ENCODE results near the gene RASGRP2. TPM values are rescaled to one million over a fixed set of nuclear protein-coding genes. Genes with fewer than 3 reads are reported as not detected.

RASGRP2 gene
- total RNA-seq, 2 donors from 2014 or later: 0.86 to 1.9 TPM

- no peaks in the 10 kb centered on the region for H3K27me3 Mint-ChIP-seq (ENCODE audit: insufficient read depth)
- no peaks in the 10 kb centered on the region for H3K9me3 ChIP-seq (ENCODE audit: control insufficient read depth, low read length)
- H3K9ac ChIP-seq (ENCODE audit: extremely low read depth, low read length, poor library complexity, severe bottlenecking): no peak overlapping the region
Measured at GRCh38 chr11:64754919-64755662, 11.1 kb upstream of the RASGRP2 start.

GRCh38 chr11:64754124-64754918 is 10.4 kb upstream of the RASGRP2 start:
- no peak overlapping the region for H3K4me3 Mint-ChIP-seq
- H3K27ac Mint-ChIP-seq: no peak overlapping the region
- TF ChIP-seq CTCF (conservative IDR thresholded peaks at IDR 0.05): no peak

More at GRCh38 chr11:64754919-64755662, 11.1 kb upstream of the RASGRP2 start:
- H3K27ac Mint-ChIP-seq: no peak overlapping the region
- H3K9me3 Mint-ChIP-seq: no peaks in the 10 kb centered on the region
- H3K4me1 ChIP-seq (ENCODE audit: control insufficient read depth, insufficient read depth, low read length): peaks cover 2% of the 10 kb centered on the region
- H3K4me1 Mint-ChIP-seq: peaks cover 8% of the 10 kb centered on the region
- H3K27ac ChIP-seq (ENCODE audit: low read depth, low read length): no peak overlapping the region
- no peak overlapping the region for H3K4me3 ChIP-seq (ENCODE audit: low read length)
- 92 to 93% methylated on average over 21 of the region's 21 CpGs for WGBS, 2 experiments (ENCODE audit: insufficient coverage in 1 of 2, insufficient read length in 1 of 2)
- DNase-seq: no peak
- TF ChIP-seq CTCF (conservative IDR thresholded peaks at IDR 0.05): no peak
- H3K36me3 ChIP-seq (ENCODE audit: control insufficient read depth, insufficient read depth, low read length): no peaks in the 10 kb centered on the region
- no peaks in the 10 kb centered on the region for H3K27me3 ChIP-seq (ENCODE audit: control insufficient read depth, insufficient read depth, low read length, poor library complexity, severe bottlenecking)
- H3K4me3 Mint-ChIP-seq: no peak overlapping the region
- H3K36me3 Mint-ChIP-seq (ENCODE audit: low read depth): no peaks in the 10 kb centered on the region

GRCh38 chr11:64753380-64754123 is 9.6 kb upstream of the RASGRP2 start:
- DNase-seq: peak; percentile 72
- no peaks in the 10 kb centered on the region for H3K4me1 Mint-ChIP-seq
- Histone ChIP-seq H3K4me1 (ENCODE audit: control insufficient read depth, insufficient read depth, low read length) (no peaks in the 10 kb centered on the region), H3K9me3 (ENCODE audit: control insufficient read depth, low read length) (no peaks in the 10 kb centered on the region), H3K27me3 (ENCODE audit: control insufficient read depth, insufficient read depth, low read length, poor library complexity, severe bottlenecking) (no peaks in the 10 kb centered on the region), H3K9ac (ENCODE audit: extremely low read depth, low read length, poor library complexity, severe bottlenecking) (no peak overlapping the region), H3K27ac (ENCODE audit: low read depth, low read length) (no peak overlapping the region), H3K36me3 (ENCODE audit: control insufficient read depth, insufficient read depth, low read length) (no peaks in the 10 kb centered on the region), H3K4me3 (ENCODE audit: low read length) (no peak overlapping the region)
- WGBS, 2 experiments (ENCODE audit: insufficient coverage in 1 of 2, insufficient read length in 1 of 2): 95 to 98% methylated on average over 28 to 41 of the region's 43 CpGs
- H3K27me3 Mint-ChIP-seq (ENCODE audit: insufficient read depth): no peaks in the 10 kb centered on the region
- no peak overlapping the region for H3K4me3 Mint-ChIP-seq
- no peaks in the 10 kb centered on the region for H3K36me3 Mint-ChIP-seq (ENCODE audit: low read depth)
- no peak overlapping the region for H3K27ac Mint-ChIP-seq
- TF ChIP-seq CTCF (conservative IDR thresholded peaks at IDR 0.05): no peak
- no peaks in the 10 kb centered on the region for H3K9me3 Mint-ChIP-seq

More at GRCh38 chr11:64754124-64754918, 10.4 kb upstream of the RASGRP2 start:
- Histone ChIP-seq H3K27me3 (ENCODE audit: control insufficient read depth, insufficient read depth, low read length, poor library complexity, severe bottlenecking) (no peaks in the 10 kb centered on the region), H3K9me3 (ENCODE audit: control insufficient read depth, low read length) (no peaks in the 10 kb centered on the region), H3K36me3 (ENCODE audit: control insufficient read depth, insufficient read depth, low read length) (no peaks in the 10 kb centered on the region), H3K27ac (ENCODE audit: low read depth, low read length) (no peak overlapping the region), H3K9ac (ENCODE audit: extremely low read depth, low read length, poor library complexity, severe bottlenecking) (no peak overlapping the region), H3K4me1 (ENCODE audit: control insufficient read depth, insufficient read depth, low read length) (no peaks in the 10 kb centered on the region), H3K4me3 (ENCODE audit: low read length) (no peak overlapping the region)
- Mint-ChIP-seq H3K27me3 (ENCODE audit: insufficient read depth) (no peaks in the 10 kb centered on the region), H3K4me1 (peaks cover under 1% of the 10 kb centered on the region), H3K9me3 (no peaks in the 10 kb centered on the region), H3K36me3 (ENCODE audit: low read depth) (no peaks in the 10 kb centered on the region)
- DNase-seq: no peak
- 90 to 91% methylated on average over 14 to 24 of the region's 26 CpGs for WGBS, 2 experiments (ENCODE audit: insufficient coverage in 1 of 2, insufficient read length in 1 of 2)
